Testis (tissue), 2 donors: Measurements from ENCODE around the gene OPN3.

Experiments
- POLR2A ChIP-seq: fragments of 450-650 bp; IDR thresholded peaks from one replicate; pipeline ENCODE4 v1.6.1; 2017; ENCODE audit warnings: antibody characterized with exemption, mild to moderate bottlenecking, moderate library complexity
- TF ChIP-seq, protein P1 (sequence below), 3 experiments: fragments of 450-650 bp in 2 of 3; fragments of 200-600 bp in 1 of 3; sonication (generic) in 1 of 3; IDR thresholded peaks; one replicate each; pipeline ENCODE4 v1.5.1; 2016 to 2019; ENCODE audit warnings: antibody characterized with exemption in 3 of 3, mild to moderate bottlenecking in 2 of 3, moderate library complexity in 1 of 3

DNA sequence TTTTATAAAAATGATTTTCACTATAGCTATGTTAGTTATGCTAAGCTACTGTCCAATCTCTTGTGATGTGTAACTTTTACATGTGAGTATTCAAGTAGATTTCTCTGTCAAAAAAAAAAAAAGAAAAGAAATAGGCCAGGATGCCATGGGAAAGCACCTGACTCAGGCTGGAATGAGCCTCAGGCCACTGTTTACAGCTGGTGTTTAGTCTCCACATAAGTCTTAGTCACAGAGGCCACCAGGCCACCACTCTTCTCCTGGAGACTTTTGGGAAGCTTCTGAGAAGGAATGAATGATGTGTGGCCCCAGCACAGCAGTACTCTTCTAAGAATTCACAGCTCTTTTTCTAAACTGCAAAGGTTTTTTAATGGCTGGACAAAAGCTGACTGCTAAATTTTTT, 48.9 kb downstream of the OPN3 start:
- TF ChIP-seq, protein P1, sequence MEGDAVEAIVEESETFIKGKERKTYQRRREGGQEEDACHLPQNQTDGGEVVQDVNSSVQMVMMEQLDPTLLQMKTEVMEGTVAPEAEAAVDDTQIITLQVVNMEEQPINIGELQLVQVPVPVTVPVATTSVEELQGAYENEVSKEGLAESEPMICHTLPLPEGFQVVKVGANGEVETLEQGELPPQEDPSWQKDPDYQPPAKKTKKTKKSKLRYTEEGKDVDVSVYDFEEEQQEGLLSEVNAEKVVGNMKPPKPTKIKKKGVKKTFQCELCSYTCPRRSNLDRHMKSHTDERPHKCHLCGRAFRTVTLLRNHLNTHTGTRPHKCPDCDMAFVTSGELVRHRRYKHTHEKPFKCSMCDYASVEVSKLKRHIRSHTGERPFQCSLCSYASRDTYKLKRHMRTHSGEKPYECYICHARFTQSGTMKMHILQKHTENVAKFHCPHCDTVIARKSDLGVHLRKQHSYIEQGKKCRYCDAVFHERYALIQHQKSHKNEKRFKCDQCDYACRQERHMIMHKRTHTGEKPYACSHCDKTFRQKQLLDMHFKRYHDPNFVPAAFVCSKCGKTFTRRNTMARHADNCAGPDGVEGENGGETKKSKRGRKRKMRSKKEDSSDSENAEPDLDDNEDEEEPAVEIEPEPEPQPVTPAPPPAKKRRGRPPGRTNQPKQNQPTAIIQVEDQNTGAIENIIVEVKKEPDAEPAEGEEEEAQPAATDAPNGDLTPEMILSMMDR (IDR thresholded peaks at IDR 0.05), result no peak
- no peak for TF ChIP-seq POLR2A
